IMR-90 (cell line): Measurements from ENCODE around the gene ZNF518B.

Experiments
- BHLHE40 ChIP-seq: fragments of 150-350 bp; IDR thresholded peaks from 2 replicates; pipeline ENCODE4 v1.6.1; 2016; ENCODE audit warnings: mild to moderate bottlenecking, low read depth, low read length
- CHD1 ChIP-seq: IDR thresholded peaks from 2 replicates; pipeline ENCODE4 v1.6.1; 2012; ENCODE audit warnings: low read depth, low read length, improper control_type of control experiment
- FOS ChIP-seq: fragments of 150-350 bp; IDR thresholded peaks from 2 replicates; pipeline ENCODE4 v1.6.1; 2016; ENCODE audit warnings: low read depth, low read length
- MAFK ChIP-seq: IDR thresholded peaks from 2 replicates; pipeline ENCODE4 v1.6.1; 2012; ENCODE audit warnings: low read depth, low read length, improper control_type of control experiment
- MAZ ChIP-seq: IDR thresholded peaks from 2 replicates; pipeline ENCODE4 v1.6.1; 2012; ENCODE audit warnings: low read depth, mild to moderate bottlenecking, low read length, improper control_type of control experiment, moderate library complexity, borderline replicate concordance
- POLR2A ChIP-seq: IDR thresholded peaks from 2 replicates; pipeline ENCODE4 v1.6.1; 2012; ENCODE audit warnings: mild to moderate bottlenecking, low read depth, low read length
- RAD21 ChIP-seq: IDR thresholded peaks from 2 replicates; pipeline ENCODE4 v1.6.1; 2012; ENCODE audit warnings: low read length, improper control_type of control experiment
- RCOR1 ChIP-seq: IDR thresholded peaks from 2 replicates; pipeline ENCODE4 v1.6.1; 2012; ENCODE audit warnings: mild to moderate bottlenecking, low read length, improper control_type of control experiment; ENCODE audit not compliant: insufficient replicate concordance
- RFX5 ChIP-seq: IDR thresholded peaks from 2 replicates; pipeline ENCODE4 v1.8.0; 2012; ENCODE audit warnings: low read depth, mild to moderate bottlenecking, low read length, moderate library complexity
- TF ChIP-seq, protein P1 (sequence below): conservative IDR thresholded peaks from 2 replicates; pipeline ENCODE4 v1.5.1; 2012; ENCODE audit warnings: mild to moderate bottlenecking, low read depth, low read length, improper control_type of control experiment

DNA sequence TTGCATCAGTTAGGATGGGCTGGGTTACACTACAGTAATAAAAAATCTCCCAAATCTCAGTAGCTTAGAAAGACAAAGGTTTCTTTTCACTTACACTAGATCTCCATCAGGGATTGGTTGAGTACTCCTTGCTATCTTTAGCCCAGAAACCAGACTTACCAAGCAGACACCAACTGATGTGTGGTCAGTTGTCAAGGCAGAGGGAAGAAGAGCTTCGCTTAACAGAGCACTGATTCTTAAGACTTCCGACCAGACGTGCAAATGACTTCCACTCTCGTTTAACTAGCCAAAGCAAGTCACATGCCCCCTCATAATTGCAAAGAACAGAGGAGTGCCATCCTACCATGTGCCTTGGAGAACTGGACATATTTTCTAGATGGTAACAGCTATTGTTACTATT, 5.7 kb upstream of the ZNF518B start:
- TF ChIP-seq RCOR1 (no peak), POLR2A (no peak), RFX5 (no peak), CHD1 (no peak), RAD21 (no peak), MAFK (no peak), MAZ (no peak), BHLHE40 (no peak), FOS (no peak)
- TF ChIP-seq, protein P1, sequence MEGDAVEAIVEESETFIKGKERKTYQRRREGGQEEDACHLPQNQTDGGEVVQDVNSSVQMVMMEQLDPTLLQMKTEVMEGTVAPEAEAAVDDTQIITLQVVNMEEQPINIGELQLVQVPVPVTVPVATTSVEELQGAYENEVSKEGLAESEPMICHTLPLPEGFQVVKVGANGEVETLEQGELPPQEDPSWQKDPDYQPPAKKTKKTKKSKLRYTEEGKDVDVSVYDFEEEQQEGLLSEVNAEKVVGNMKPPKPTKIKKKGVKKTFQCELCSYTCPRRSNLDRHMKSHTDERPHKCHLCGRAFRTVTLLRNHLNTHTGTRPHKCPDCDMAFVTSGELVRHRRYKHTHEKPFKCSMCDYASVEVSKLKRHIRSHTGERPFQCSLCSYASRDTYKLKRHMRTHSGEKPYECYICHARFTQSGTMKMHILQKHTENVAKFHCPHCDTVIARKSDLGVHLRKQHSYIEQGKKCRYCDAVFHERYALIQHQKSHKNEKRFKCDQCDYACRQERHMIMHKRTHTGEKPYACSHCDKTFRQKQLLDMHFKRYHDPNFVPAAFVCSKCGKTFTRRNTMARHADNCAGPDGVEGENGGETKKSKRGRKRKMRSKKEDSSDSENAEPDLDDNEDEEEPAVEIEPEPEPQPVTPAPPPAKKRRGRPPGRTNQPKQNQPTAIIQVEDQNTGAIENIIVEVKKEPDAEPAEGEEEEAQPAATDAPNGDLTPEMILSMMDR: no peak
